H9 (cell line): ENCODE data around the gene EDNRA. TPM values are rescaled to one million over a fixed set of nuclear protein-coding genes. Genes with fewer than 3 reads are reported as not detected.

ENCODE experiments used
- DNase-seq: peaks from one replicate; pipeline ENCODE4 v3.0.0-alpha.2; 2017
- H2AFZ ChIP-seq: one replicate; pipeline ENCODE4 v1.6.1; 2013; ENCODE audit warnings: mild to moderate bottlenecking, low read length, control low read depth, moderate library complexity
- H2AK5ac ChIP-seq: 2 replicates; pipeline ENCODE4 v1.6.1; 2013; ENCODE audit warnings: low read length, control low read depth, mixed read lengths; ENCODE audit not compliant: insufficient read length
- H2BK120ac ChIP-seq: one replicate; pipeline ENCODE4 v1.6.1; 2013; ENCODE audit warnings: low read depth, mild to moderate bottlenecking, low read length, control low read depth, inconsistent platforms; ENCODE audit not compliant: poor library complexity, severe bottlenecking
- H2BK12ac ChIP-seq: 2 replicates; pipeline ENCODE4 v1.6.1; 2013; ENCODE audit warnings: low read length, control low read depth, mixed read lengths, low read depth; ENCODE audit not compliant: insufficient read length
- H2BK15ac ChIP-seq: 2 replicates; pipeline ENCODE4 v1.6.1; 2013; ENCODE audit warnings: low read depth, low read length, control low read depth
- H2BK20ac ChIP-seq: one replicate; pipeline ENCODE4 v1.6.1; 2013; ENCODE audit warnings: low read depth, mild to moderate bottlenecking, low read length, control low read depth, inconsistent platforms; ENCODE audit not compliant: poor library complexity, severe bottlenecking
- H2BK5ac ChIP-seq: 2 replicates; pipeline ENCODE4 v1.6.1; 2013; ENCODE audit warnings: low read length, control low read depth, mixed read lengths; ENCODE audit not compliant: insufficient read length
- H3K14ac ChIP-seq: 2 replicates; pipeline ENCODE4 v1.6.1; 2013; ENCODE audit warnings: low read length, control low read depth; ENCODE audit not compliant: insufficient read depth
- H3K18ac ChIP-seq: 2 replicates; pipeline ENCODE4 v1.6.1; 2013; ENCODE audit warnings: low read depth, mild to moderate bottlenecking, mixed read lengths, low read length, control low read depth; ENCODE audit not compliant: insufficient read length
- H3K23ac ChIP-seq: 2 replicates; pipeline ENCODE4 v1.6.1; 2013; ENCODE audit warnings: low read length, control low read depth, mixed read lengths, low read depth; ENCODE audit not compliant: insufficient read length
- H3K23me2 ChIP-seq: 2 replicates; pipeline ENCODE4 v1.6.1; 2013; ENCODE audit warnings: low read depth, mild to moderate bottlenecking, mixed read lengths, low read length, control low read depth; ENCODE audit not compliant: insufficient read length, poor library complexity, severe bottlenecking
- H3K27ac ChIP-seq: 2 replicates; pipeline ENCODE4 v1.5.1; 2013; ENCODE audit warnings: low read length, control low read depth, mixed read lengths, low read depth; ENCODE audit not compliant: insufficient read length
- H3K27me3 ChIP-seq: 2 replicates; pipeline ENCODE4 v1.6.1; 2013; ENCODE audit warnings: low read length, control low read depth, inconsistent platforms; ENCODE audit not compliant: insufficient read depth
- H3K4ac ChIP-seq: 2 replicates; pipeline ENCODE4 v1.6.1; 2013; ENCODE audit warnings: low read depth, mild to moderate bottlenecking, control low read depth, inconsistent platforms, low read length, moderate library complexity
- H3K4me1 ChIP-seq: 2 replicates; pipeline ENCODE4 v1.6.1; 2013; ENCODE audit warnings: low read length, control low read depth, inconsistent platforms; ENCODE audit not compliant: insufficient read depth
- H3K4me2 ChIP-seq: 2 replicates; pipeline ENCODE4 v1.6.1; 2013; ENCODE audit warnings: low read length, control low read depth, mixed read lengths; ENCODE audit not compliant: insufficient read length, insufficient read depth
- H3K56ac ChIP-seq: 2 replicates; pipeline ENCODE4 v1.6.1; 2013; ENCODE audit warnings: low read depth, mild to moderate bottlenecking, mixed read lengths, low read length, control low read depth; ENCODE audit not compliant: insufficient read length
- H3K79me1 ChIP-seq: 2 replicates; pipeline ENCODE4 v1.6.1; 2013; ENCODE audit warnings: low read depth, mild to moderate bottlenecking, moderate library complexity, low read length, control low read depth, inconsistent platforms; ENCODE audit not compliant: insufficient read depth, poor library complexity, severe bottlenecking
- H3K79me2 ChIP-seq: 2 replicates; pipeline ENCODE4 v1.6.1; 2013; ENCODE audit warnings: low read length, control low read depth, inconsistent platforms; ENCODE audit not compliant: insufficient read depth
- H3K9ac ChIP-seq: 2 replicates; pipeline ENCODE4 v1.6.1; 2013; ENCODE audit warnings: low read length, control low read depth, mixed read lengths; ENCODE audit not compliant: insufficient read length; ENCODE audit errors: extremely low read depth
- H3K9me3 ChIP-seq: one replicate; pipeline ENCODE4 v1.6.1; 2013; ENCODE audit warnings: low read depth, low read length, inconsistent platforms; ENCODE audit not compliant: control insufficient read depth
- H3T11ph ChIP-seq: one replicate; pipeline ENCODE4 v1.6.1; 2013; ENCODE audit warnings: mild to moderate bottlenecking, low read length, control low read depth, inconsistent platforms
- H4K20me1 ChIP-seq: one replicate; pipeline ENCODE4 v1.6.1; 2013; ENCODE audit not compliant: control insufficient read depth, insufficient read length, insufficient read depth
- H4K5ac ChIP-seq: 2 replicates; pipeline ENCODE4 v1.6.1; 2013; ENCODE audit warnings: low read depth, mild to moderate bottlenecking, mixed read lengths, low read length, control low read depth; ENCODE audit not compliant: insufficient read length
- H4K8ac ChIP-seq: replicated peaks from 2 replicates; pipeline ENCODE4 v1.6.1; 2013; ENCODE audit warnings: low read length, control low read depth, mixed read lengths, low read depth; ENCODE audit not compliant: insufficient read length
- H4K91ac ChIP-seq: 2 replicates; pipeline ENCODE4 v1.6.1; 2013; ENCODE audit warnings: low read depth, mild to moderate bottlenecking, moderate library complexity, mixed read lengths, low read length, control low read depth; ENCODE audit not compliant: insufficient read length
- H3K27ac Mint-ChIP-seq, 3 experiments: 2 replicates in 2 of 3; 3 replicates in 1 of 3; pipeline ENCODE4 v1.8.0; 2020 to 2021; ENCODE audit warnings: mixed read lengths in 3 of 3, mild to moderate bottlenecking in 1 of 3, moderate library complexity in 1 of 3
- H3K27me3 Mint-ChIP-seq: 2 replicates; pipeline ENCODE4 v1.8.0; 2021; ENCODE audit warnings: low read depth, mild to moderate bottlenecking, moderate library complexity, mixed read lengths
- H3K36me3 Mint-ChIP-seq, 3 experiments: 2 replicates in 2 of 3; 3 replicates in 1 of 3; pipeline ENCODE4 v1.8.0; 2020 to 2021; ENCODE audit warnings: low read depth in 3 of 3, mixed read lengths in 3 of 3; ENCODE audit not compliant: insufficient read depth in 1 of 3
- H3K4me1 Mint-ChIP-seq, 2 experiments: 2 replicates each; pipeline ENCODE4 v1.8.0; 2020; ENCODE audit warnings: mixed read lengths in 2 of 2
- H3K4me3 Mint-ChIP-seq, 2 experiments: 2 replicates in 1 of 2; 3 replicates in 1 of 2; pipeline ENCODE4 v1.8.0; 2020 to 2021; ENCODE audit warnings: mild to moderate bottlenecking in 2 of 2, mixed read lengths in 2 of 2, moderate library complexity in 1 of 2
- H3K9me3 Mint-ChIP-seq, 2 experiments: 2 replicates in 1 of 2; 3 replicates in 1 of 2; pipeline ENCODE4 v1.8.0; 2020; ENCODE audit warnings: mild to moderate bottlenecking in 2 of 2, mixed read lengths in 2 of 2, moderate library complexity in 1 of 2
- WGBS: extraction: QIAGEN DNeasy Blood & Tissue Kit; methylation state at CpG from one replicate; pipeline ENCODE4 v1.1.7; 2013; ENCODE audit warnings: missing lambda C conversion rate, low lambda C conversion rate, mixed read lengths; ENCODE audit not compliant: insufficient read length; ENCODE audit errors: extremely low coverage; 5-methylcytosine and 5-hydroxymethylcytosine counted together
- total RNA-seq: library from RNA; stranded (reverse); gene quantifications from 2 replicates; pipeline ENCODE4 v1.2.1, GENCODE V29; 2021
- TF ChIP-seq, protein P1 (sequence below): fragments of 200-600 bp; sonication (generic); conservative IDR thresholded peaks from 3 replicates; pipeline ENCODE4 v1.8.0; 2021; ENCODE audit warnings: antibody characterized with exemption, mild to moderate bottlenecking

Gene EDNRA
- total RNA-seq, 1 experiment from 2014 or later, result 1.6 TPM

DNA sequence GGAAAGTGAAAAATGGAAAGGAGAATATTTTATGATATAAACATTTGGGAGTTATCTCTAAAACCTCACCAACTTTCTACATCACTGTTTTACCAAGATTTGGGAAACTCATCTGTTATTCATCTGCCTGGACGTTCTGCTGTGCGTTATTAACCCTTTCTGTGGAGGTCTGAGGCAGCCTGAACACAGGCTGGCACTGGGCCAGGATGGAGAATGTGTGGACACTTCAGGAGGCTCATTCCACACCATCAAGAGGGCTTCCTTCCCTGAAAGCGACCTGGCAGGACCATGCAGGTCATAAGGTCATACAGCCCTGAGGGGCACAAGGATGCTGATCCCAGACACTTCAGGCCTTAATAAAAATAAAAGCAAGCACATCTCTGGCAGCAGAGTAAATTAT lies 105.1 kb downstream of the EDNRA start:
- H3K9me3 Mint-ChIP-seq, result peaks cover 4 to 15% of the 10 kb centered on the region in 2 experiments; a peak in 4 of 5 replicates
- no peak overlapping the region for H3K4me2 ChIP-seq
- H2BK120ac ChIP-seq, result no peak overlapping the region
- no peak overlapping the region for H3K18ac ChIP-seq
- no peak overlapping the region for H3K14ac ChIP-seq
- no peak for DNase-seq
- H2AK5ac ChIP-seq, result no peak overlapping the region
- no peaks in the 10 kb centered on the region for H3K9me3 ChIP-seq
- H4K20me1 ChIP-seq, result no peaks in the 10 kb centered on the region
- H3K4me1 ChIP-seq, result peaks cover 2% of the 10 kb centered on the region
- no peak overlapping the region for H2BK12ac ChIP-seq
- H3T11ph ChIP-seq, result no peak overlapping the region
- TF ChIP-seq, protein P1, sequence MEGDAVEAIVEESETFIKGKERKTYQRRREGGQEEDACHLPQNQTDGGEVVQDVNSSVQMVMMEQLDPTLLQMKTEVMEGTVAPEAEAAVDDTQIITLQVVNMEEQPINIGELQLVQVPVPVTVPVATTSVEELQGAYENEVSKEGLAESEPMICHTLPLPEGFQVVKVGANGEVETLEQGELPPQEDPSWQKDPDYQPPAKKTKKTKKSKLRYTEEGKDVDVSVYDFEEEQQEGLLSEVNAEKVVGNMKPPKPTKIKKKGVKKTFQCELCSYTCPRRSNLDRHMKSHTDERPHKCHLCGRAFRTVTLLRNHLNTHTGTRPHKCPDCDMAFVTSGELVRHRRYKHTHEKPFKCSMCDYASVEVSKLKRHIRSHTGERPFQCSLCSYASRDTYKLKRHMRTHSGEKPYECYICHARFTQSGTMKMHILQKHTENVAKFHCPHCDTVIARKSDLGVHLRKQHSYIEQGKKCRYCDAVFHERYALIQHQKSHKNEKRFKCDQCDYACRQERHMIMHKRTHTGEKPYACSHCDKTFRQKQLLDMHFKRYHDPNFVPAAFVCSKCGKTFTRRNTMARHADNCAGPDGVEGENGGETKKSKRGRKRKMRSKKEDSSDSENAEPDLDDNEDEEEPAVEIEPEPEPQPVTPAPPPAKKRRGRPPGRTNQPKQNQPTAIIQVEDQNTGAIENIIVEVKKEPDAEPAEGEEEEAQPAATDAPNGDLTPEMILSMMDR, result no peak
- no peaks in the 10 kb centered on the region for H3K27me3 ChIP-seq
- H2AFZ ChIP-seq, result no peak overlapping the region
- no peak overlapping the region for H2BK20ac ChIP-seq
- H3K23me2 ChIP-seq, result no peaks in the 10 kb centered on the region
- no peak overlapping the region for H2BK15ac ChIP-seq
- no peak overlapping the region for H2BK5ac ChIP-seq
- H3K27ac Mint-ChIP-seq, result no peak overlapping the region
- no peak overlapping the region for H3K56ac ChIP-seq
- no peak overlapping the region for H4K91ac ChIP-seq
- no peak overlapping the region for H4K5ac ChIP-seq
- no peaks in the 10 kb centered on the region; the same call in 1 of the 2 replicates for H3K27me3 Mint-ChIP-seq
- no peaks in the 10 kb centered on the region for H3K79me1 ChIP-seq
- H3K23ac ChIP-seq, result no peak overlapping the region
- H3K4me3 Mint-ChIP-seq, result no peak overlapping the region
- H3K4me1 Mint-ChIP-seq, result peaks cover 0 to 5% of the 10 kb centered on the region in 2 experiments; a peak in 2 of 4 replicates
- no peaks in the 10 kb centered on the region for H3K79me2 ChIP-seq
- no peak overlapping the region for H3K27ac ChIP-seq
- no peak overlapping the region for H4K8ac ChIP-seq
- H3K4ac ChIP-seq, result no peak overlapping the region
- WGBS, result no CpG with 5 or more reads among the region's 3 CpGs
- H3K9ac ChIP-seq, result no peak overlapping the region
- H3K36me3 Mint-ChIP-seq, result peaks cover 0 to 9% (median 2%) of the 10 kb centered on the region in 3 experiments; a peak in 3 of 7 replicates
